Activated CD8-positive, alpha-beta memory T cell treated with anti-CD3 and anti-CD28 coated beads for 4 hours (primary cell): ENCODE data around the gene ZBTB20.

Experiments
- DNase-seq, 2 donors: peaks; one replicate each; pipeline ENCODE4 v3.0.0-alpha.2; 2020; ENCODE audit warnings: low read depth in 2 of 2

ZBTB20 gene

DNA sequence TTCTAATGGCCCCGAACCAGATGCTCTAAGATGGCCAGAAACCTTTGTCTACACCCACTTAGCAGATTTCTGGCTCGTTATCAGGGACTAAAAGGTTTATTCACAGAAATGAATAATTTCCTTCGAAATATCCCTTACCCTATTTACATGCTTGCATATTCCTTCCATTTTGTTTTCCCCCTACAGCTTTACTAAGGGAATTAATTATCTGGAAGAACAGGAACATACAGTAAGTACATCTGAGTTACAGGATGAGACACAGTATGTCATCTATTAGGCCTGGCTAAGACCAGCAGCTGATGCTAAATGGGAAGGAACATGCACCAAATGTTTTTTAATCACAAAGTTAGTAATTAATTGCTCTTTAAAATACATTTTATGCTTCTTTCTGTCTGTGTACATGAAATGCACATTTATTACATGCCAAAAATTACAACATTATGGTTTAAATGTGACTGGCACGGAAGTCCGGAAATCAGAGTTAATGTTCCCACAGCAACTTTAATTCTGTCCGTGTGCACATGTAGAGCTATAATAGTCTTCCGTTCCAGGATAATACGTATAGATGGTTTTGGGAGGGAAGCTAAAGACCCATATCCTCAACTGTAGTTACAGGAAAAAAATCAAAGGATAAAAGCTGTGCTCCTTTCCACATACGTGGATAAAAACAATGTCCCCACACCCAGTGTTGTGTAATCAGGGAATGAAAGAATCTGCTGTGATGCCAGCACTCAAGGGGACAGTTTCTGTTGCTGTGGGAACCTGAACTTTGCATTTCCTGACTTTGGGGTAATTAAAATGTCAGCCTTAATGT, 771.3 kb downstream of the ZBTB20 start:
- DNase-seq = no peak

DNA sequence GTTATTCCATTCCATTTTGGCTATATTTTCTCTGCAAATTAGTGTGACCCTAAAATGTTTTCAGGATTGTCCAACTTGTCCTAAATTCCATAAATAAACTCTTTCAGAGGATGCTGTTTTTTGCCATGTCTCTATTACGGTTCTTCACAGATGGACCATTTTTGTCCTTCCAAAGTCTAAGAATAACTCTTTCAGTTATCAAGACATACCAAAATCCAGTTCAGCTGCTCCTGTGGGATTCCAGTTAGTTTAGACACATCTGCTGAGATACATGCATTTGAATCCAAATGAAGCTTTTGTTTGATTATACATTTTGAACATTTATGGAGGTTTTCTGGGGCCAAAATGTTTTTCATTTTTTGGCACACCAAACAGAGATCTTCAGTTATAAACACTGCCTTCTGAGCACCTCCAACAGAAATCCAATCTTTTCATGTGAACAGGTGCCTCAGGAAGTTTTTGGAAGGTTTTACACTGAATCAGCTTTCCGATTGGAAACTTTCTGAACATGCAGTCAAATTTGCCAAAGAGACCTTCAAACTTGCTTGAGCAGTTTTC, 772.6 kb downstream of the ZBTB20 start:
- no peak for DNase-seq

GRCh38 chr3:114370537-114371174, 776.4 kb downstream of the ZBTB20 start:
- DNase-seq = no peak

- DNase-seq = no peak
Observed at GRCh38 chr3:114365909-114366308, 781.2 kb downstream of the ZBTB20 start.

DNA sequence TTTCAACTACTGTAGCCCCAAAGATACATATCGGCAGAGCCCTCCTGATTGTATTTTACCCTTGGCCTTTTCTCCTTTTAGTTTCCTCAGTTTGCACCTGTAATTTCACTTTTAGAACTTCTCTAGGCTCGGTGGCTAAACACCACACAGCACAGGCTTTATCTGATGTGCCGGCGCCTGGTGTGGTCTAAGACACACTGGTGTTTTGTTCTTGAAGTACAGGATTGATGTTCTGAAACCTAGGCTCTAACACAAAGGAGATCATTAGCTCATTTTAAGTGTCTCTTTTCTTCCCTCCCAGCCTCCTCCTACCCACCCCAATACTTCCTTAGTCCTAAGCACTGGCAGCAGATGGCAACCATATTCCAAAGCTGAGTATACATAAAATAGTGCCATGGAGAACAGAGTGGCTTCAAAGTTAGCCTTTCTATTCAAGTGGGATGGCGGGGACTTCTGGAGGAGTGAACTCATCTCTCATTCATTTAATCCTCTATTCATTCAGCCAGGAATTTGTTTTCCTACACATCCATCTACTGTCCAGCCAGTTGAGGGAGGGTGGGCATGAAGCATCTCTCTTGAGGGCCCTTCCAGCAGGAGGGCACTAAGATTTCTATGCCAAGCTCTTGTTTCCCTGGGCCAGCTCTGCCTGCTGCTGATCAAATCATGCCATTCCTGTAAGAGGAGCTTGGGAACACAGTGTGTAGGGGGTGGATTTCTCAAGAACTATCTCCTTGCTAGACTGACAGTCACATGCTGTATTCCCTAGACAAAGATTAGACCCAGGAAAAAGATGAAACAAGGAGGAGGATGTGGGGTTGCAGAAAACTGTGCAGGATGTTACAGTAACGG, 782.1 kb downstream of the ZBTB20 start:
- no peak for DNase-seq

DNA sequence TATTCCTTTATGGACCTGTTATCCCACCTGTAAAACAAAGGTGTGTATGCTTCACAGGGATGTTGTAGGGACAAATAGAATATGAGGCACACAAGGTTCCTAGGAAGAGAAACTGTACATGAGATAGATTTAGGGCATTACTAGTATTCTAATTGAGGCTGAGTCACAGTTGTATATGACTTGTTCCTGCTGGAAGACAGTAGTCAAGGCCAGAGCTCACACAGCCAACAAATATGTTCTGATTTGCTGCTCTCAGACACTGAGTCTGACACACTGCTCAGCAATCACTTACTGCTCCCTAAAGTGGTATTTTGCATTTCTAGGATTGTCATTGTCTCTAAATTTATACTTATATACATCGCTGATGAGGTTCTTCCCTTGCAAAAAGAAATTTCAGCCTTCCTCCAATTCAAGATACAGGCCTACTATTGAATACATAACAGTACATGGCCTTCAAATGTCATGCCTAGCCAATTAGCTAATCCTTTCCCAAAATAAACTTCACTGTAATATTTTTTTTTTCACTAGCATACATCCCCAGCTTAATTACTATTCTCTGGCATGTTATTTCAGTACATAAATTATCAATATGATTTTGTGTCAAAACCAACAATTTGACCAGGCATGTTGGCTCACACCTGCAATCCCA, 783.4 kb downstream of the ZBTB20 start:
- no peak for DNase-seq

GRCh38 chr3:114362815-114363214, 784.3 kb downstream of the ZBTB20 start:
- no peak for DNase-seq

DNA sequence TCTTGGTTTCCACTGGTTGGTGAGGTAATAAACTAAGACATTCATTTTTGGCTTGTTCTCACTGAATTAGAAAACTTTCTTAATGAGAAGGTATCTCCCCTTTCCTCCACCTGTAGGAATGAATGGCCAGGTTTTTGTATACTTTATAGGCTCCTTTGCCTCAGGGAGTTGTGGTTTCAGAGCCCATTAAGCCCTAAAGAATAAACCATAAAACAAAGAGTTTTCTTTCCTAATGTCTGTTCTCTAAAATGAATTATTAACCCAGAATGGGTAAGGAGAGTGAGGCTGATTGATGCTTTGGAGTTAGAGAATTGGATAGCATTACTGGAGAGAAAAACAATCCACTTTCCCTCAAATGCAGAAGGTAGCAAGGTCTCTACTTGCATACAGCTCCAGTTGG, 785.7 kb downstream of the ZBTB20 start:
- no peak for DNase-seq

GRCh38 chr3:114356525-114356924, 790.6 kb downstream of the ZBTB20 start:
- no peak for DNase-seq

- DNase-seq = no peak
Observed at GRCh38 chr3:114356066-114356465, 791.0 kb downstream of the ZBTB20 start.

DNA sequence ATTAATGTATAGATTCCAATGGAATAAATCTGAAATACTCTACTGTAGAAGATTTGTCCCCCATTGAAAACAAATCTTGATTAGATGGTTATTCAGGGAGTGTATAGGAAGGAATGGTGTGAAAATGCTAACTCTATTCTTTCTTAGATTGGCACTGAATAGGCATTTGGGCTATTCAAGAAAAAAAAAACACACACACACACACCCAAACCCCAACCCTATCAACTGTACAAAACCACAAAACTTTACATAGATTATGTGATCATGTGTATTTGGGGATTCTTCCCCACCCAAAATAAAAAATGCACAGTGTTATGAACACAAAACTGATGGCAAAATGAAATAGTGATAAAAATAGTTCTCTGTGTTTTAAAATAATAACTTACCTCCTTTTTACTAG, 791.4 kb downstream of the ZBTB20 start:
- DNase-seq = no peak

- no peak for DNase-seq
Observed at GRCh38 chr3:114351822-114352145, 795.3 kb downstream of the ZBTB20 start.

DNA sequence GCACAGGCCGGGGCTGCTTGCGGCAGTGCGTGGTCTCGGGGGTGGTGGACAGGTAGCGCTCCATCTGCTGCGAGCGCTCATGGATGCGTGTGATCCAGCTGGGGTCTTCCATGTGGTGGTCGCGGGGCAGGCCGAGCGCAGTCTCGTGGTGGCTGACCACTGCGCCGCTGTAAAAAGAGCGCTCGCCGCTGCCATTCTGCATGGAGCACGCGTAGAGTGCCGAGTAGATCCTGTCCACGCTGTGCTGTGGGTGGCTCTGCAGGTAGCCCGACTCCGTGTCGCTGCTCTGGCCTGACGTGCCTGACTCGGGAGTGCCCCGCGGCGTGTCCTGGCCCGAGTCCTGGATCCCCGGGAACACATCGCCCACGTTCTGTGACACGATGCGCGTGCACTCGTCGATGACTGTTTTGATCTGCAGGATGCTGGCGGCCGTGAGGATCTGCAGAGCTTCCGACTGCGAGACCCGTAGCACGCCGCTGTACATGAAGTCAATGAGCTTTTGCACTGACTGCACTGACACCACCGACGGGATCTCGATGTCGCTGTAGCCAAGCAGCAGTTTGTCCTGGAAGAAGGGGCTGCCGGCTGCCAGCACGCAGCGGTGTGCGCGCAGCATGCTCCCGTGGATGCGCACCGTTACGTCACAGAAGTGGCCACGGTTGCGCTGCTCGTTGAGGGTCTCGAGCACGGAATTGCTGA, 795.8 kb downstream of the ZBTB20 start:
- no peak for DNase-seq

DNA sequence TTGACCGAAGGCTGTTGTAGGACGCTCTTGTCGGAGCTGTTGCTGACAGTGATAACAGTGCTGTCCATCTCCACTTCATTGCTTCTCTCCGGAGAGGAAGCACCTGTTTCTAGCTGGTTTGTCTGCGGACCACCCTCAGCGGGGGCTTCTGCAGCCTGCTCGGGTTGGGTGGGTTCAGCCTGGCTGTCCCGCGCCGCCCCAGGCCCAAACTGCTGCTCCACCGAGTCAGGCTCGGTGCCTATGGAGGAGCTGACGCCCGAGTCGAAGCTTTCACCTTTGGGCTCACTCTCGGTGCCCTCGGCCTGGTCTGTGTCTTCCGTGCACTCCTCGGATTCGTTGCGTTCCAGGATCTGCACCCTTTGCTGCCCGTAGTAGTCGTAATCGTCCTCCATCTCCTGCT, 796.4 kb downstream of the ZBTB20 start:
- DNase-seq = no peak

- DNase-seq = no peak
Observed at GRCh38 chr3:114350271-114350670, 796.8 kb downstream of the ZBTB20 start.

GRCh38 chr3:114344492-114344891, 802.6 kb downstream of the ZBTB20 start:
- DNase-seq = no peak

DNA sequence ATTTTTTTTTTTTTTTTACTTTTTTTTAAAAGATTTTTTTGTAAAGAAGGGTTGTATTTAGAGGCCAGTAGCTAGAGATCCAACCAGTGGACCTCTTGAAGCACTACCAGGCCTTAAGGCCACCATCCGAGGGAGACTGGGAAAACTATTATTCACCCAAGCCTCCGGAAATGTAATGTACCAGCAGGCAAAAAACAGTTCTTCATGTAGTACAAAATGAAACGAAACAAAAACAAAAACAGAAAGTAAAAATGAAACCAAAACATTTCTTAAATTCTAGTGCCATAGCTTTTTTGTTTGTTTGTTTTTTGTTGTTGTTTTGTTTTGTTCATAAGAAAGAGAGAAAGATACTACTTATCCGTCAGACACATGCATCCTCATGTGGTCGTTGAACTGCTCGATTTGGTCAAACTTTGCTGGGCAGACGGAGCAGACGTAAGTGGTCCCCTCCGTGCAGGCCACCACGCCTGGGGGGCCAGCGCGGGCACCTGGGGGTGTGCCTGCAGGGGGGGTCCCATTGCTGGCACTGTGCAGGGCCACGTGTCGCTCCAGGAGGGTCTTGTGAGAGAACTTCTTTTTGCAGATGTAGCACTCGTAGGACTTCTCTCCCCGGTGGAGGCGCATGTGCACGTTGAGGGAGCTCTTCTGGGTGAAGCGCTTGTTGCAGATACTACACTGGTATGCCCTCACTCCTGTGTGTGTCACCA, 808.3 kb downstream of the ZBTB20 start:
- DNase-seq = no peak

GRCh38 chr3:114336857-114337256, 810.2 kb downstream of the ZBTB20 start:
- no peak for DNase-seq

- no peak for DNase-seq
Observed at GRCh38 chr3:114336122-114336697, 810.9 kb downstream of the ZBTB20 start.

- no peak for DNase-seq
Observed at GRCh38 chr3:114333923-114334240, 813.2 kb downstream of the ZBTB20 start.
